NT2/D1 (cell line): Measurements from ENCODE around the gene TSSC4.
A peak's percentile ranks its signal among the peaks of the same experiment; 100 is the strongest.

Experiments used
- DNase-seq: peaks from one replicate; pipeline ENCODE4 v3.0.0-alpha.2; 2011; ENCODE audit warnings: low read depth, low spot score
- H3K27me3 ChIP-seq: 2 replicates; pipeline ENCODE4 v1.6.0; 2011; ENCODE audit warnings: mild to moderate bottlenecking; ENCODE audit not compliant: insufficient read length, insufficient read depth
- H3K36me3 ChIP-seq: 2 replicates; pipeline ENCODE4 v1.6.1; 2011; ENCODE audit warnings: mild to moderate bottlenecking, low read length, mixed read lengths; ENCODE audit not compliant: insufficient read depth, insufficient read length
- H3K4me1 ChIP-seq: 2 replicates; pipeline ENCODE4 v1.5.1; 2011; ENCODE audit not compliant: insufficient read depth, insufficient read length
- H3K4me3 ChIP-seq: 2 replicates; pipeline ENCODE4 v1.5.1; 2011; ENCODE audit warnings: low read depth; ENCODE audit not compliant: insufficient read length
- H3K9ac ChIP-seq: 2 replicates; pipeline ENCODE4 v1.6.0; 2011; ENCODE audit warnings: low read depth; ENCODE audit not compliant: insufficient read length
- H3K9me3 ChIP-seq: 2 replicates; pipeline ENCODE4 v1.5.1; 2011; ENCODE audit warnings: mild to moderate bottlenecking, low read length; ENCODE audit not compliant: insufficient read depth
- SUZ12 ChIP-seq: IDR thresholded peaks from 2 replicates; pipeline ENCODE4 v1.6.1; 2011; ENCODE audit not compliant: insufficient read length, insufficient read depth; ENCODE audit errors: extremely low read depth
- YY1 ChIP-seq: IDR thresholded peaks from 2 replicates; pipeline ENCODE4 v1.6.1; 2011; ENCODE audit not compliant: insufficient read length, insufficient read depth
- ZNF274 ChIP-seq: IDR thresholded peaks from 2 replicates; pipeline ENCODE4 v1.6.1; 2011; ENCODE audit warnings: mild to moderate bottlenecking, low read depth, low read length

The TSSC4 gene

GRCh38 chr11:2389377-2390026 is 11.0 kb upstream of the TSSC4 start:
- H3K4me1 ChIP-seq, result peaks cover 42% of the 10 kb centered on the region
- no peak for TF ChIP-seq ZNF274
- TF ChIP-seq YY1, result no peak
- no peak for TF ChIP-seq SUZ12
- no peak for DNase-seq
- no peaks in the 10 kb centered on the region for H3K27me3 ChIP-seq
- H3K36me3 ChIP-seq, result peaks cover 90% of the 10 kb centered on the region
- no peaks in the 10 kb centered on the region for H3K9me3 ChIP-seq
- no peak overlapping the region for H3K4me3 ChIP-seq
- H3K9ac ChIP-seq, result peak overlapping the region; percentile 51

DNA sequence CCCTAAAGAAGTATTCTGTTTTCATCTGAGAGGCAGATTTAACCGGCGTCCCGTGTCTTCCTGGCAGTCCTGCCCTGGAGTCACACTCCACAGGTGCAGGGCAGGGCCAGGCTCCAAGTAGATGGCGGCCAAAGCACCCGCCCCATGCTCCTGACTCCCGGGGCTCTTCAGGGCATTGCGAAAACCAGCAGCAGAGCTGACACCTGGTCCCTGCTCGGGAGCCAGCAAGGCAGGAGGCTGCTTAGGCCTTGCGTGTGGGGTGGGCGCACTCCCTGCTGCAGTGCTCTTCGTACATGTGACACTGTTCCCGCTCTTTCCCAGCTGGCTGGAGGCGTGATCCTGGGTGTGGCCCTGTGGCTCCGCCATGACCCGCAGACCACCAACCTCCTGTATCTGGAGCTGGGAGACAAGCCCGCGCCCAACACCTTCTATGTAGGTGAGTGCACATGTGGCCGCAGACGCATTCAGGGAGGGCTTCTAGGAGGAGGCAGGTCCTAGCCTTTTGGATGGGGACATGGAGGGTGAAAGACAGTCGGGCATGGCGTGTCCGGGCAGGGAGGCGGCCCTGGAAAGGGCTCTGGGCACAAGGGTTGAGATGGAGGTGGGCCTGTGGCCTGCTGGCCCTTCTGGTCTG is 10.3 kb upstream of the TSSC4 start:
- Histone ChIP-seq H3K36me3 (peaks cover 90% of the 10 kb centered on the region), H3K27me3 (no peaks in the 10 kb centered on the region), H3K4me1 (peaks cover 40% of the 10 kb centered on the region), H3K4me3 (no peak overlapping the region), H3K9me3 (no peaks in the 10 kb centered on the region), H3K9ac (peak overlapping the region; percentile 42)
- DNase-seq, result no peak
- TF ChIP-seq YY1, result no peak
- no peak for TF ChIP-seq SUZ12
- TF ChIP-seq ZNF274, result no peak

DNA sequence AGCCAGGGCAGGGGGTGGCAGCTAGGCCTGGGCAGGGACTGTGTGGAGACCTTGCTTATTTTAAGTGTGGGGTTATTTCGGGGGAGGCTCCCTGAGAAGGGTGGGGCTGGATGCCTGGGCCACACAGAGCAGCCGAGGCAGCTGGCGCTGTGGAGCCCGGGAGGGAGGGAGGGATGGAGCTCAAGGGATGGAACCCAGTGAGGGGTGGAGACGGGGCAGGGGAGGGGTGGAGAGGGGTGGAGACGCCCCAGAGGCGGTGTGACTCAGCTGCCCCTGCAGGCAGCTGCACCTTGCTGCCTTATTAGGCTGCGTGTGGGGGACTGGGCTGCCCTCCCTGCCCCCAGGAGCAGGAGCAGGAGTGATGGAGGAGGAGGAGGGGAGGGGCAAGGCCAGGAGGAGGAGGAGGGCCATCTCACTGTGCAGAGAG is 9.8 kb upstream of the TSSC4 start:
- peak; percentile 59 for DNase-seq
- TF ChIP-seq ZNF274 (no peak), SUZ12 (no peak), YY1 (no peak)

DNA sequence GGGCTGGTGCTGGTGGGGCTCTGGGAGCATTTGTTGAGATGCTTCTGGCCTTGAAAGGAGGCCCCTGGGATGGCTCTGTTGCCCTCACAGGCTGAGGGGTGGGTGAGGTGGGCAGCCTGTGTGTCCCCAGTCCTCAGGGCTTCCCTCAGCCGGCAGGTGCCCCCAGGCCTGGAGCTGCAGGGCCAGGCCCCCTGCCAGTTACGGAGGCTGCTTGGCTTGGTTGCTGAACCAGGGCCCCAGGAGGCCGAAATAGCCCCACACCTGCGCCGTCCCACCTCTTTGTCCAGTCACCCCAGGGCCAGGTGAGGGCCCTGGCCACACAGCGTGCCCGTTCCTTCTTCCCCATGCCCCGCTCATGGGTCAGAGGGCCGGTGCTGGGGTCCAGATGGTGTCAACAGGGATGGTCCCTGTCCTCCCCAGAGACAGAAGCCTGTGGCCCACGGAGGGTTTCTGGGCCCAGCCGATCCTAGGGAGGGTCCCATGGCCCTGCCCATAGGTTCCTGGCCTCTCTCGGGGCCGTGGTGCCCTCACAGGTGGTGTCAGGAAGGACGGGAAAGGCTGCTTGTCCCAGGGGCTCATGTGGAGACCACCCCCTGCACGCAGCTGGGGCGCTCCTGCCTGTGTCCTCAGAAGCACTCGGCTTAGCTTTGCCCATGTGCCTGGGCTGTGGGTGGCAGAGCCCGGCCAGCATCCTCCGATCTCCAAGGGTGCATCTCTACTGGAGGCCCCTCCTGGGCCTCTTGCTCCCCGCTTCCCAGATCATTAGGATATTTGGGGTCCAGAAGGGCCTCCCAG is 9.2 kb upstream of the TSSC4 start:
- Histone ChIP-seq H3K9ac (peak overlapping the region; percentile 69), H3K36me3 (peaks cover 90% of the 10 kb centered on the region), H3K9me3 (no peaks in the 10 kb centered on the region), H3K27me3 (no peaks in the 10 kb centered on the region), H3K4me1 (peaks cover 36% of the 10 kb centered on the region), H3K4me3 (no peak overlapping the region)
- no peak for DNase-seq
- TF ChIP-seq ZNF274 (no peak), SUZ12 (no peak), YY1 (no peak)

More for the DNA sequence above, 9.8 kb upstream of the TSSC4 start:
- H3K36me3 ChIP-seq, result peaks cover 90% of the 10 kb centered on the region
- no peaks in the 10 kb centered on the region for H3K27me3 ChIP-seq
- H3K9ac ChIP-seq, result peak overlapping the region; percentile 69
- H3K4me1 ChIP-seq, result peaks cover 39% of the 10 kb centered on the region
- no peak overlapping the region for H3K4me3 ChIP-seq
- no peaks in the 10 kb centered on the region for H3K9me3 ChIP-seq

GRCh38 chr11:2392241-2392959 is 8.2 kb upstream of the TSSC4 start:
- H3K9me3 ChIP-seq, result no peaks in the 10 kb centered on the region
- TF ChIP-seq YY1, result no peak
- no peaks in the 10 kb centered on the region for H3K27me3 ChIP-seq
- H3K4me1 ChIP-seq, result peaks cover 32% of the 10 kb centered on the region
- peaks cover 91% of the 10 kb centered on the region for H3K36me3 ChIP-seq
- no peak overlapping the region for H3K4me3 ChIP-seq
- H3K9ac ChIP-seq, result peak overlapping the region; percentile 69
- DNase-seq, result no peak

- Histone ChIP-seq H3K27me3 (no peaks in the 10 kb centered on the region), H3K4me3 (no peak overlapping the region), H3K9me3 (no peaks in the 10 kb centered on the region), H3K9ac (no peak overlapping the region), H3K4me1 (peaks cover 30% of the 10 kb centered on the region), H3K36me3 (peaks cover 94% of the 10 kb centered on the region)
- DNase-seq, result no peak
- TF ChIP-seq SUZ12 (no peak), ZNF274 (no peak), YY1 (no peak)
Measured at GRCh38 chr11:2393111-2393868, 7.3 kb upstream of the TSSC4 start.
